Posterior vena cava (tissue), 2 donors: ENCODE measurements around the gene KIFAP3. TPM values are rescaled to one million over a fixed set of nuclear protein-coding genes. Genes with fewer than 3 reads are reported as not detected.
"Not testable (repeated sequence)": the region's sequence is repeated elsewhere in the genome, so short reads cannot be mapped to it uniquely, and the experiment has no call there.

Source experiments
- DNase-seq: peaks from one replicate; pipeline ENCODE4 v3.0.0-alpha.2; 2020; ENCODE audit warnings: low spot score
- intact Hi-C, 2 donors: fragments of 100-400 bp; cut with DNase I; formaldehyde crosslinking; loops; one replicate each; pipeline versions ENCODE4 v1.14.1 to v1.14.2; 2022 to 2023
- total RNA-seq, 2 donors: library from RNA; stranded (reverse); fragmentation: NEBNext Ultra II Directional; extraction: Animal tissue kit (Norgen Biotek cat#: 25700); gene quantifications; one replicate each; pipeline ENCODE4 v1.2.1, GENCODE V29; 2021
- donor health status: DM: yes; HTN: yes; CAD: no.
- donor health status: DM: yes; HTN: yes; CAD: no.

KIFAP3 gene
- total RNA-seq, 2 donors from 2014 or later: 27.7 to 31.4 TPM

DNA sequence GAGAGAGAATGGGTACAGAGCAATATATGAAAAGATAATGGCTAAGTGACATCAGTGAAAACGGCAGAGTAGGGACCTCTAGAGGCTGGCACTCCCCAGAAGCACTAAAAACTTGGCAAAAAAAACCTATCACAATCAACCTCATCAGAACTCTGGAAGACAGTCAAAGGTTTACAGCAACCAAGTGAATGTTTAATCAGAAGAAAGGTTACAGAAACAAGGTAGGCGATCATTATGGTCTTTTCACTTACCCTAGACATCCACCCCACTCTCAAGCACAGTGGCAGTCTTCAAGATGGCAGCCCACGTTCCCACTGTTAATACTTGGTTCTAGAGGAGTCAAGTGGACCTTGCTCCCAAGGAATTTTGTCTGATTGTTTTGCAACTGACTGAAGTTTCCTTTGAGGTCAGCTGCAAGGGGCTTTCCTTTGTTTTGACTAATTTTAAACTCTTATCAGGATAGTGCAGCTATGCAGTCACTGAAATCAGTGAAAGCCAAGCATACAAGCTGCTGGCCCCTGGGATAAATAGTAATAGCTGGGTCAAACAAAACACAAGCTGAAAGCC is 7.2 kb downstream of the KIFAP3 start:
- intact Hi-C loops: no loop called here
- DNase-seq: no peak

DNA sequence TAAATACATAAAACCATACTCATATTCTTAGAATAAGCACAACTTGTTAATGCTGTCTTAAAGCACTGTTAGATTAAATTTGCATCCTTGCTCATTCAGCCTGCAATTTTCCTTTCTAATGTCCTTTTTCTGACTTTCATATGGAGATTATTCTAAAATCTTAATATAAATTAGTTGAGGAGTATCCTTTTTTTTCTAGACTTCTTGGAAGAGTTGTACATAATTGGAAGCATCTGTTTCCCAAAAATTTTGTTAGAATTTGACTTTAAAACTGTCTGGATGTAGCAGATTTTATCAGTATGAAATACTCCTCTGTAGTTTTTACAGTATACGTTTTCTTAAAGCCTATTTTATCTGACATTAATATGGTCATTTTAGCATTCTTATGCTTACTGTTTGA is 9.7 kb downstream of the KIFAP3 start:
- intact Hi-C loops: no loop called here
- no peak for DNase-seq

DNA sequence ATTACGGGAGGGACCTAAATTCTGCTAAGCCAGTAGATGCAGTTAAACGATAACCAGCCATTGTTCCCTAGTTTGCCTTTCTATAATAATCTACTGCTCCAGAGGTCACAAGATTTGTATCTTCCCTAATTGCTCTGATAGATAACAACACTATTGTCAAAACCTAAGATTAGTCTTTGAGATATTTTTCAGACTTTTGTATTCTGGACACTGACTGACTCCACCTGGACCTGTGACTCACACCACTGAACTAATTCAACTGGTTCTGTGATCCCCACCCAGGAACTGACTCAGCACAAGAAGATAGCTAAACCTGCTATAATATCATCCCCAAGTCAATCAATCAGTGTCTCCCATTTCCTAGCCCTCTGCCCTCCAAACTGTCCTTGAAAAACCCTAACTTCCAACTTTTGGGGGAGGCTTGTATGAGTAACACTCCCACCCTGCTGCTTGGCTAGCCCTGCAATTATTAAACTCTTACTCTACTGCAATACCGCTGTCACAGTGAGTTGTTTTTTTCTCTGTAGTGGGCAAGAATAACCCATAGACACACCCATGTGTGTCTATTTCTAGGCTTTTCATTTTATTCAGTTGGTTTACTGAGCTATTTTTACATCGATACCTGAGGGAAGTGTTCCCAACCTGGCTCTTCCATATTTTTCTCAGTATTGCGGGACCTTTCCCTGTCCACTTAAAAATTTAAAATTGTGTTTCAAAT is 11.2 kb downstream of the KIFAP3 start:
- no peak for DNase-seq
- intact Hi-C loops: no loop called here

- DNase-seq, intact Hi-C loops: not testable (repeated sequence)
Observed at GRCh38 chr1:170061676-170062075, 12.8 kb downstream of the KIFAP3 start.

DNA sequence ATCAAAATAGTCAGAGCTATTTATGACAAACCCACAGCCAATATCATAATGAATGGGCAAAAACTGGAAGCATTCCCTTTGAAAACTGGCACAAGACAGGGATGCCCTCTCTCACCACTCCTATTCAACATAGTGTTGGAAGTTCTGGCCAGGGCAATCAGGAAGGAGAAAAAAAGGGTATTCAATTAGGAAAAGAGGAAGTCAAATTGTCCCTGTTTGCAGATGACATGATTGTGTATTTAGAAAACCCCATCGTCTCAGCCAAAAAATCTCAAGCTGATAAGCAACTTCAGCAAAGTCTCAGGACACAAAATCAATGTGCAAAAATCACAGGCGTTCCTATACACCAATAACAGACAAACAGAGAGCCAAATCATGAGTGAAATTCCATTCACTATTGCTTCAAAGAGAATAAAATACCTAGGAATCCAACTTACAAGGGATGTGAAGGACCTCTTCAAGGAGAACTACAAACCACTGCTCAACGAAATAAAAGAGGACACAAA is 14.4 kb downstream of the KIFAP3 start:
- intact Hi-C loops: not testable (repeated sequence)

GRCh38 chr1:170049176-170049800 is 25.2 kb downstream of the KIFAP3 start:
- intact Hi-C loops: no loop called here
- no peak for DNase-seq

More for the DNA sequence above, 14.4 kb downstream of the KIFAP3 start:
- not testable (repeated sequence) for DNase-seq

DNA sequence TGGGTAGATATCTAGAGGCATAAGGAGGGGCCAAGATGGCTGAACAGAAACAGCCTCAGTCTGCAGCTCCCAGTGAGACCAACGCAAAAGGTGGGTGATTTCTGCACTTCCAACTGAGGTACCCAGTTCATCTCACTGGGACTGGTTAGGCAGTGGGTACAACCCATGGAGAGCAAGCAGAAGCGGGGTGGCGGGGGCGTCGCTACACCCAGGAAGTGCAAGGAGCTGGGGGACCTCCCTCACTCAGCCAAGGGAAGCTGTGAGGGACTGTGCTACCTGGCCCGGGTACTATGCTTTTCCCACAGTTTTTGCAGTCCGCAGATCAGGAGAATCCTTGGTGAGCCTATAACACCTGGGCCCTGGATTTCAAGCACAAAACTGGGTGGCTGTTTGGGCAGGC is 26.0 kb downstream of the KIFAP3 start:
- intact Hi-C loops: no loop called here

GRCh38 chr1:170044187-170044586 is 30.3 kb downstream of the KIFAP3 start:
- no peak for DNase-seq
- intact Hi-C loops: no loop called here

More for the DNA sequence above, 26.0 kb downstream of the KIFAP3 start:
- DNase-seq: no peak

GRCh38 chr1:170041423-170042192 is 32.9 kb downstream of the KIFAP3 start:
- DNase-seq: no peak
- intact Hi-C loops: no loop called here

GRCh38 chr1:170032531-170033280 is 41.8 kb downstream of the KIFAP3 start:
- DNase-seq: no peak
- intact Hi-C loops: loop anchor here in 1 of 2 donors (2.0 kb wide), 1 partner anchor 44 kb away; no protein-coding TSS in a partner anchor

DNA sequence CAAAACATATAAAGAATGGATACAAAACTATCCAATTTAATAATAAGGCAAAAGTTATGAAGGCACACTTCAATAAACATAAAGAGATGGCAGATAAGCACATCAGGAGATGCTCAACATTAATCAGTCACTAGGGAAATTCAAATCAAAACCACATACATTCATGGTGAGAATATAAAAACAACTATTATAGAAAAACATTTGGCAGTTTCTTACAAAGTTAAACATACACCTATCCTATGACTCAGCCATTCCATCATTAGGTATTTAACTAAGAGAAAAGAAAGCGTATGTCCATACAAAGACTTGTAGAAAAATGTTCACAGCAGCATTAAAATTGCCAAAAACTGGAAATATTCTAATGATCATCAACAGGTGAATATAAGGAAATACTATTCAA is 44.3 kb downstream of the KIFAP3 start:
- intact Hi-C loops: no loop called here
- no peak for DNase-seq

- intact Hi-C loops: no loop called here
- no peak for DNase-seq
Observed at GRCh38 chr1:170027760-170028159, 46.7 kb downstream of the KIFAP3 start.

DNA sequence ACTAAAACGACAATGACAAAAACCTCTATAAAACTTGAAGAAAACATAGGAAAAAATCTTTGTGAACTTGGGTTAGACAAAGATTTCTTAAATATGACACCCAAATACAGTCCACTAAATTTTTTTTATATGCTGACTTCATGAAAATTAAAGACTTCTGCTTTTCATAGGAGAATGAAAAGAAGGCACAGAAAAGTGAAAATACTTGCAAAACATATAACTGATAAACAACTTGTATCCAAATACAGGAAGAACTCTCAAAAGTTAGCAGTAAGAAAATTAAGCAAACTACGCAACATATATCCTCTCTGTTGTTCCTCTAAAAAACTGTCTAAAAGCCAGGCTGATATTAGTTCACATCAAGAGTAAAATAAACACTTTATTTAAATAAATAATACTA is 53.6 kb downstream of the KIFAP3 start:
- DNase-seq: no peak
- intact Hi-C loops: no loop called here

GRCh38 chr1:170017478-170017877 is 57.0 kb downstream of the KIFAP3 start:
- intact Hi-C loops: no loop called here
- no peak for DNase-seq

GRCh38 chr1:170012920-170013319 is 61.6 kb downstream of the KIFAP3 start:
- no peak for DNase-seq
- intact Hi-C loops: loop anchor here in 1 of 2 donors (5.0 kb wide), 1 partner anchor 654 kb away; no protein-coding TSS in a partner anchor

DNA sequence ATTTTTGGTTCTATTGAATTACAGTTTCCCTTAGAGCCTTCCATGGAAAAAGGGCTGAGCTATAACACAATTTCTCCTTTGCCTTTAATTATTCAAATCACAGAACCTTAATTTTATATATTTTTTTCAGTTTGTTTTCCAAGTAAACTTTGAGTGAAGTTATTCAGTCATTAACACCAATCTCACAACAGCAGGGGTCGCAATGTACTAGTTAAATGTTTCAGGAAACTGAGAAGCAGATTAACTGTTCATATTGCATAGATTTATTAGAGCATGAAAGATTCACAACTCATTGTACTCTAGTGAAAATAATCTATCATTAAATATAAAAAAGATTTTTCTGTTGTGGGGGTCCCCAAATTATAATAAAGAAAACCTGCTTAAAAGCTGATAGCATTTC is 64.1 kb downstream of the KIFAP3 start:
- intact Hi-C loops: loop anchor here in 1 of 2 donors (5.0 kb wide), 1 partner anchor 657 kb away; no protein-coding TSS in a partner anchor
- no peak for DNase-seq

DNA sequence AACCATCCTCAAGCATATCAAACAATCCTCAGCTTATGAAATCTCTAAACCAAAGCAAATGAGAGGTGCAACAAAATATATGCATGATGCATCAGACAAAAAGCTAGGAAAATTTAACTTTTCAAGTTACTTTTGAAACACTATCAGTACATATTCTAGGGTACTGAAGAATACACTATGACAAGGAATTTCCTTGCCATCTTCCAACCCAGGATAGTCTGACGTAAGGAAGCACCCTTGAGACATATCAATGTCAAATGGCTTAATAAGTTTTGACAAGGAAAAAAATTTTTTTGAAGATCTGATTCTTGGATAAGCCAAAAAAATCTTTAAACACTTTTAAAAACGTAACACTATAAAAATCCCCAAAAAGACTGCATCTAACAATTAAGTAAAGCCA is 64.9 kb downstream of the KIFAP3 start:
- intact Hi-C loops: no loop called here
- DNase-seq: no peak

GRCh38 chr1:170008745-170009144 is 65.8 kb downstream of the KIFAP3 start:
- intact Hi-C loops, DNase-seq: not testable (repeated sequence)
